ENCODE results near the gene NOS3.

- TF ChIP-seq CTCF (IDR thresholded peaks at IDR 0.05) (no peak), RCOR1 (IDR thresholded peaks at IDR 0.05; ENCODE audit: low read length) (no peak), YY1 (IDR thresholded peaks at IDR 0.05; ENCODE audit: low read depth) (no peak), SIN3A (IDR thresholded peaks at IDR 0.05; ENCODE audit: borderline replicate concordance, low read depth, low read length) (no peak), USF1 (IDR thresholded peaks at IDR 0.05; ENCODE audit: borderline replicate concordance, low read depth) (no peak), RAD21 (IDR thresholded peaks at IDR 0.05; ENCODE audit: low read length) (no peak), JUND (IDR thresholded peaks at IDR 0.05) (no peak), USF2 (IDR thresholded peaks at IDR 0.05; ENCODE audit: borderline replicate concordance, low read depth, low read length) (no peak), GABPA (IDR thresholded peaks at IDR 0.05; ENCODE audit: low read depth) (no peak)
Measured at GRCh38 chr7:150959081-150959480, 31.7 kb upstream of the NOS3 start.
